ENCODE results near the gene GALNT18. TPM values are rescaled to one million over a fixed set of nuclear protein-coding genes. Genes with fewer than 3 reads are reported as not detected.
A peak's percentile ranks its signal among the peaks of the same experiment; 100 is the strongest.

The GALNT18 gene
- total RNA-seq, 2 donors from 2014 or later: 7.3 to 10.9 TPM

- no peaks in the 10 kb centered on the region for H3K4me1 Mint-ChIP-seq
- no peaks in the 10 kb centered on the region for H3K9me3 Mint-ChIP-seq
- no peaks in the 10 kb centered on the region for H3K36me3 Mint-ChIP-seq (ENCODE audit: low read depth)
- H3K27ac Mint-ChIP-seq: no peak overlapping the region
- H3K4me3 Mint-ChIP-seq: no peak overlapping the region
- no peaks in the 10 kb centered on the region for H3K27me3 Mint-ChIP-seq
- no peak for ATAC-seq (replicated peaks)
Observed at GRCh38 chr11:11424688-11425087, 197.1 kb downstream of the GALNT18 start.

GRCh38 chr11:11422411-11423128 is 199.2 kb downstream of the GALNT18 start:
- Mint-ChIP-seq H3K27ac (no peak overlapping the region), H3K4me3 (no peak overlapping the region), H3K9me3 (no peaks in the 10 kb centered on the region), H3K4me1 (no peaks in the 10 kb centered on the region), H3K36me3 (ENCODE audit: low read depth) (no peaks in the 10 kb centered on the region), H3K27me3 (no peaks in the 10 kb centered on the region)
- ATAC-seq (replicated peaks): no peak

GRCh38 chr11:11421509-11421908 is 200.3 kb downstream of the GALNT18 start:
- no peak for ATAC-seq (replicated peaks)
- no peaks in the 10 kb centered on the region for H3K36me3 Mint-ChIP-seq (ENCODE audit: low read depth)
- H3K4me3 Mint-ChIP-seq: no peak overlapping the region
- no peak overlapping the region for H3K27ac Mint-ChIP-seq
- peaks cover 5% of the 10 kb centered on the region for H3K27me3 Mint-ChIP-seq
- no peaks in the 10 kb centered on the region for H3K9me3 Mint-ChIP-seq
- H3K4me1 Mint-ChIP-seq: no peaks in the 10 kb centered on the region

- Mint-ChIP-seq H3K4me1 (no peaks in the 10 kb centered on the region), H3K4me3 (no peak overlapping the region), H3K27me3 (peaks cover 8% of the 10 kb centered on the region), H3K36me3 (ENCODE audit: low read depth) (no peaks in the 10 kb centered on the region), H3K9me3 (no peaks in the 10 kb centered on the region), H3K27ac (no peak overlapping the region)
- no peak for ATAC-seq (replicated peaks)
Observed at GRCh38 chr11:11420899-11421285, 200.9 kb downstream of the GALNT18 start.

- Mint-ChIP-seq H3K4me1 (no peaks in the 10 kb centered on the region), H3K36me3 (ENCODE audit: low read depth) (no peaks in the 10 kb centered on the region), H3K9me3 (no peaks in the 10 kb centered on the region), H3K4me3 (no peak overlapping the region), H3K27ac (no peak overlapping the region), H3K27me3 (peaks cover 8% of the 10 kb centered on the region)
- ATAC-seq (replicated peaks): no peak
Observed at GRCh38 chr11:11420191-11420898, 201.5 kb downstream of the GALNT18 start.

- peaks cover 8% of the 10 kb centered on the region for H3K27me3 Mint-ChIP-seq
- H3K4me3 Mint-ChIP-seq: no peak overlapping the region
- ATAC-seq (replicated peaks): no peak
- H3K9me3 Mint-ChIP-seq: no peaks in the 10 kb centered on the region
- H3K27ac Mint-ChIP-seq: no peak overlapping the region
- no peaks in the 10 kb centered on the region for H3K4me1 Mint-ChIP-seq
- no peaks in the 10 kb centered on the region for H3K36me3 Mint-ChIP-seq (ENCODE audit: low read depth)
Observed at GRCh38 chr11:11419747-11420146, 202.1 kb downstream of the GALNT18 start.

GRCh38 chr11:11416917-11417316 is 204.9 kb downstream of the GALNT18 start:
- Mint-ChIP-seq H3K27ac (no peak overlapping the region), H3K36me3 (ENCODE audit: low read depth) (no peaks in the 10 kb centered on the region), H3K4me1 (no peaks in the 10 kb centered on the region), H3K4me3 (no peak overlapping the region), H3K27me3 (peaks cover 19% of the 10 kb centered on the region), H3K9me3 (no peaks in the 10 kb centered on the region)
- ATAC-seq (replicated peaks): peak; percentile 26

- Mint-ChIP-seq H3K4me1 (no peaks in the 10 kb centered on the region), H3K36me3 (ENCODE audit: low read depth) (no peaks in the 10 kb centered on the region), H3K27ac (no peak overlapping the region), H3K9me3 (no peaks in the 10 kb centered on the region), H3K27me3 (peaks cover 19% of the 10 kb centered on the region), H3K4me3 (no peak overlapping the region)
- no peak for ATAC-seq (replicated peaks)
Observed at GRCh38 chr11:11416502-11416901, 205.3 kb downstream of the GALNT18 start.

- Mint-ChIP-seq H3K4me1 (no peaks in the 10 kb centered on the region), H3K27ac (no peak overlapping the region), H3K4me3 (no peak overlapping the region), H3K9me3 (no peaks in the 10 kb centered on the region), H3K36me3 (ENCODE audit: low read depth) (no peaks in the 10 kb centered on the region), H3K27me3 (peaks cover 19% of the 10 kb centered on the region)
- ATAC-seq (replicated peaks): no peak
Observed at GRCh38 chr11:11415901-11416300, 205.9 kb downstream of the GALNT18 start.

GRCh38 chr11:11414996-11415395 is 206.8 kb downstream of the GALNT18 start:
- no peak for ATAC-seq (replicated peaks)
- Mint-ChIP-seq H3K4me1 (no peaks in the 10 kb centered on the region), H3K4me3 (no peak overlapping the region), H3K9me3 (no peaks in the 10 kb centered on the region), H3K36me3 (ENCODE audit: low read depth) (no peaks in the 10 kb centered on the region), H3K27me3 (peaks cover 23% of the 10 kb centered on the region), H3K27ac (no peak overlapping the region)

GRCh38 chr11:11413776-11414175 is 208.0 kb downstream of the GALNT18 start:
- Mint-ChIP-seq H3K4me3 (no peak overlapping the region), H3K36me3 (ENCODE audit: low read depth) (no peaks in the 10 kb centered on the region), H3K4me1 (no peaks in the 10 kb centered on the region)

GRCh38 chr11:11411401-11411985 is 210.3 kb downstream of the GALNT18 start:
- H3K36me3 Mint-ChIP-seq (ENCODE audit: low read depth): no peaks in the 10 kb centered on the region
- H3K27ac Mint-ChIP-seq: no peak overlapping the region
- no peak overlapping the region for H3K4me3 Mint-ChIP-seq
- ATAC-seq (replicated peaks): no peak
- no peaks in the 10 kb centered on the region for H3K4me1 Mint-ChIP-seq
- peaks cover 22% of the 10 kb centered on the region for H3K27me3 Mint-ChIP-seq
- no peaks in the 10 kb centered on the region for H3K9me3 Mint-ChIP-seq

More at GRCh38 chr11:11413776-11414175, 208.0 kb downstream of the GALNT18 start:
- Mint-ChIP-seq H3K27me3 (peaks cover 27% of the 10 kb centered on the region), H3K27ac (no peak overlapping the region), H3K9me3 (no peaks in the 10 kb centered on the region)
- no peak for ATAC-seq (replicated peaks)

- Mint-ChIP-seq H3K27me3 (peaks cover 28% of the 10 kb centered on the region), H3K9me3 (no peaks in the 10 kb centered on the region), H3K27ac (no peak overlapping the region), H3K4me1 (no peaks in the 10 kb centered on the region), H3K36me3 (ENCODE audit: low read depth) (no peaks in the 10 kb centered on the region), H3K4me3 (no peak overlapping the region)
- ATAC-seq (replicated peaks): no peak
Observed at GRCh38 chr11:11409901-11410300, 211.9 kb downstream of the GALNT18 start.

GRCh38 chr11:11409224-11409623 is 212.6 kb downstream of the GALNT18 start:
- no peak for ATAC-seq (replicated peaks)
- peaks cover 29% of the 10 kb centered on the region for H3K27me3 Mint-ChIP-seq
- H3K36me3 Mint-ChIP-seq (ENCODE audit: low read depth): no peaks in the 10 kb centered on the region
- no peaks in the 10 kb centered on the region for H3K4me1 Mint-ChIP-seq
- H3K9me3 Mint-ChIP-seq: no peaks in the 10 kb centered on the region
- H3K4me3 Mint-ChIP-seq: no peak overlapping the region
- no peak overlapping the region for H3K27ac Mint-ChIP-seq
